ENCODE data around the gene CTNNA2. TPM values are rescaled to one million over a fixed set of nuclear protein-coding genes. Genes with fewer than 3 reads are reported as not detected.
A peak's percentile ranks its signal among the peaks of the same experiment; 100 is the strongest.

Gene CTNNA2
- total RNA-seq = not detected
- long read RNA-seq = 0 reads

DNA sequence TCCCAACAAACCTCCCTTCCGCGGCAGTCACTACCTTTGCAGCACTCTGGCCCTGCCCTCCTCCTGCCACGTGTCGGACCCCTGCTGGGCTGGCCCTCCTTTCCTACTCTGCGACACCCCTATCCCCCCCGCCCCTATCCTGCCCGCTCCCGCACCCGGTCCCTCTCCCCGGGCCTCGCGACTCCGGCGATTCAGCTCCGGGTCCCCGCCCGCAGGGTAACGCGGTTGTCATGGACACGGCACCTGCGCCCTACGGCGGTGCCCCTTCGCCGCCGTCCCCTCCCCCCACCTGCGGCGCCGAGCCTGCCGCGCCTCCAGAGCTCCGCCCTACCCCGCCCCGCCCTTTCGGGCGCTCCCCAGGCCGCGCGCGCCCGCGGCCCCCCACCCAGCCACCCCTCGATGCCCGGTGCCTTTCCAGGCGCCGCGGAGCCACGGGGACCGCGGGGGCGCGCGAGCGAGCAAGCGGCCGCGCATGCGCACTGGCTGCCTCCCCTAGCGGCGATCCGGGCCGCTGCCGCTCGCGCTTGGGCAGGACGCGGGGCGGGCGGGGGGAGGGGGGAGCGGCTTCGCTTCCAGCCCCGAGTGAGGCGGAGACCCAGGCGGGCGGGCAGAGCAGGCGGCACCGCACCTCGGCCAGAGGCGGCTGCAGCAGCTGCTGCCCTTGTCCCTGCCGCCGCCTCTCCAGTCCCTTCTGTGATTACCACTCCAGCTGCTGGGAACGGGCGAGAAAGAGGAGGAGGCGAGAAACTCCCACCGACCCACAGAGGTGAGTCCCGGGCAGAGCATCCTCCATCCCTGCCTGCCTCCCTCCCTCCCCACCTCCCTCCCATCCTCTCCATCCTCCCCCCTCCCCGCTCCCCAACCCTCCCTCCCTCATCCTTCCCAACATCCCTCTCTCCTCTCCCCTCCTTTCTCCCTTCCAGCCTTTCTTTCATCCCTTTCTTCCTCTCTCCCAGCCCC lies at the start of gene CTNNA2:
CTNNA2 (plus strand) TSS at position 610 of the 960 bp plus-strand sequence.
- ATAC-seq (peak; percentile 76 to 80), DNase-seq (peak; percentile 37)
- intact Hi-C loops (cut with DNase I) = no loop called here

DNA sequence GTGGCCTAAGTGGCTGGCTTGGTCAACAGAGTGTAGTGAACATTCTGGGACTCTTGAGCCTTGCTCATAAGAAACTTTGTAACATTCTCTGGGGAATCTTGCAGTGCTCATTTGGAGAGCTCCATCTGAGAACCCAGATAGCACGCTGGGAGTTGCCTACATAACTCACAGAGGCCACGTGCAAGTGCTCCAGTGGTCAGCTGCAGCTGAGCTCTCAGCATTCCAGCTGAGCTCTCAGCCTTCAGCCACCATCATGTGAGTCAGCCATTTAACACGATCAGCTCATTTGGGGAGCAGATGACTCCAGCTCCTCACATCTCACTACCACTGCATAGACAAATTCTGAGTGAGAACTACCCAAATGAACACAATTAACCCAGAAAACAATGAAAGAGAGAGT lies 25.5 kb upstream of the CTNNA2 start:
- ATAC-seq = no peak
- DNase-seq = no peak
- intact Hi-C loops (cut with DNase I) = no loop called here

DNA sequence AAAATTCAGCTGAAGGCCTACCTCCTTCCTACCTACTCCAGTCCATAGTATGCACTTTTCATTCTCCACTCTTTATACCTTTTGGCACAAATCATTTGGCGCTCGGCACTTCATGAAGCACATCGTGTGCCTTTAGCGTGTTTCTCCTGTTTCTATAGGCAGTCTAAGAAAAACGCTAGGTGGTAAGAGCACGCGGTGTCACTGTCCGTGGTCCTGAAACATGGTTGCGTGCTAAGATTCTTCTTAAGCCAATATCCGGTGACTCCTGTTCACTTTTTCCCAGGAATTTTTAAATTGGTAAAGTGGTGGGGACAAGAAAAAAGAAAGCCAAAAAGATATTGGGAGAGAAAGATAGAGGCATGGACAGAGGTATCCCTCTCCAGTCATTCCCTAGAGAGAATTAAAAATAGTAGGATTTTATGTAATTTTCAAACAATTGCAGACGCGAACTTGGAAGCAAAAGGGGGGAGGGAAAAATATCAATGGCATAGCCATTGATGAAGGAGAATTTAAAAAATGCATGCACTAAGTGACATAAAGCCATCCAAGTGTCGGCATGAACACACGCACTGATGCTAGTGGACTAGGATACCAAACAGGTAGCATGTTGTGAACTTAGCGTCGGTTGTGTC lies 1.4 kb upstream of the CTNNA2 start:
- intact Hi-C loops (cut with DNase I) = no loop called here
- ATAC-seq (peak in 1 of 2 donors; percentile 27), DNase-seq (no peak)

DNA sequence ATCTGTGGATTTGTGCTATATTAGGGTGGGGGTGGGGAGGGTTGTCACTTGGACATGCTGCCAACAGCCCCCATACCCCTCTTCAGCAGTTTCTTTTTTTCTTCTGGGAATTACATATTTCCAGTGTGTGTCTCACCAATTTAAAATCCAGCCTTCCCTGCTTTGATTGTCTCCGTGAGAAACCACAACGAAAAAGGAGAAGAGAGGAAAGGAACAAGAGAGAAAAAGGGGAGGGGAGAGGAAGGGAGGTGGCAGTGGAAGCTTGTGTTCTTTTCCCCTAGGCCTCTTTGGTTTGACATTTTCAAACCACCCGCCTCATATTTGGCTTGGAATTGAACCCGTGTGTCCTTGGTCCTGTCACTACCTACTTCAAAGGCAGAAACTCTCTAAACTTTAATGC lies 860 bp downstream of the CTNNA2 start:
- DNase-seq (no peak), ATAC-seq (no peak)
- intact Hi-C loops (cut with DNase I) = no loop called here

DNA sequence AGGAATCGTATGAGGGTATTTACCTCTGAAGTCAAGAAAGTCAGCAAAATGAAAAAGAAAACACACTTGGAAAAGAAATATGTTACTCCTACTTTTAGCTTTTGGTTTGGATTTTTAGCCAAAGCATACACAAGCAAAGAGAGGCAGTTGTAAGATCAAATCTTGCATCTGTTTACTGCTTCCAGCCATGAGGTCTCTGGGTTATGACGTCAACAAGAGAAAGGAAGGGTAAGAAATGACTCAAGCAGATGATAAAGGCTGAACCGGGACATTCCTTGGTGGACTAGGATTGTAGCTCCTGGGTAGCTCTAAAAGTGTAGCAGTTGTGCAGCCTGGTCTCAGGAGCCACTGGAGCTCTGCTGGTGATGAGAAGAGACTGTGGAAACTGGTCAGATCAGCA lies 16.8 kb downstream of the CTNNA2 start:
- ATAC-seq (no peak), DNase-seq (no peak)
- intact Hi-C loops (cut with DNase I) = no loop called here

DNA sequence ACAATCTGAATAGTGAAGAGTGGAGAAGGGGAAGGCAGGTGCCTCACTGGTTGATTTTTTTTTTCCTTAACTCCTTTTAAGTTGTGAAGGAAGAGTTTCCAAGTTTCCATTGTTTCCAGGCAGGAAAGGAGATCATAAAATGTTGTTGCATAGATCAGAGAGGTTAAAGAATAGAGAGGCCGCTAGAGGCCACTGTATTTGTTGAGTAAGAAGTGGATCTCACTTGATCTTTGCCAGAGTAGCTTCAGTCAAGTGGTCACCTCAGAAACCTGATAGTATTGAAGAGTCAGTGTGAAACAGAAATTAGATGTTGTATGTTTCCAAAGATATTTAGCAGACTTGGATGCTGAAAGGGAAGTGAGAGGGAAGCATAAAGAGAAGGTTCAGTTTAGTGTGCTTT lies 17.6 kb downstream of the CTNNA2 start:
- intact Hi-C loops (cut with DNase I) = no loop called here
- ATAC-seq (no peak), DNase-seq (no peak)

DNA sequence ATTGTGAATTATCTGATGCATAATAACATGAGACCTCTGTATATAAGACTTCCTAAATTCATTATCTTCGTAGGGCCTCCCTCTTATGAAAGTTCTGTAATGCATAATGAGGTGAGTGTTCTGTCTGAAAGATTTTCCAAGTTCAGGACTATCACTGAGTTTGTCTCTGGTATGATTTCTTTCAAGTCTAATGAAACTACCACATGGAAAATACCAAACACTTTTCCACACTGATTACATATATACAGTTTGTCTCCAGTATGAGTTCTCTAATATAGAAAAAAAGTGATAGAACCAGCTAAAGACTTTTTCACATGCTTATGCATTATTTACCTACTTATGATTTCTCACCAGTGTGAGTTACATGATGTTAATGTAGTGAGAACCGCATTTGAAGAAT lies 34.7 kb downstream of the CTNNA2 start:
- no peak for ATAC-seq
- intact Hi-C loops (cut with DNase I) = no loop called here
- DNase-seq = no peak

DNA sequence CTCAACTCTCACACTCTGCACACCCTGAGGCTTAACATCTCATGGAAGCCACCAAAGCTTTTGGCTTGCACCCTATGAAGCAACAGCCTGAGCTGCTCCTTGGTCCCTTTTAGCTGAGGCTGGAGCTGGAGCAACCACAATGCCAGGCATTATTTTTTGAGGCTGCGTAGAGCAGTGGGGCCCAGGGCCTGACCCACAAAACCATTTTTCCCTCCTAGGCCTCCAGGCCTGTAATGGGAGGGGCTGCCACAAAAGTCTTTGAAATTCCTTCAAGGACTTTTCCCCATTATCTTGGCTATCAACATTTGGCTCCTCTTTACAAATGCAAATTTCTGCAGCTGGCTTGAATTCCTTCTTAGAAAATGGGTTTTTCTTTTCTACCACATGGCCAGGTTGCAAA lies 39.8 kb downstream of the CTNNA2 start:
- intact Hi-C loops (cut with DNase I) = no loop called here
- DNase-seq (no peak), ATAC-seq (no peak)

DNA sequence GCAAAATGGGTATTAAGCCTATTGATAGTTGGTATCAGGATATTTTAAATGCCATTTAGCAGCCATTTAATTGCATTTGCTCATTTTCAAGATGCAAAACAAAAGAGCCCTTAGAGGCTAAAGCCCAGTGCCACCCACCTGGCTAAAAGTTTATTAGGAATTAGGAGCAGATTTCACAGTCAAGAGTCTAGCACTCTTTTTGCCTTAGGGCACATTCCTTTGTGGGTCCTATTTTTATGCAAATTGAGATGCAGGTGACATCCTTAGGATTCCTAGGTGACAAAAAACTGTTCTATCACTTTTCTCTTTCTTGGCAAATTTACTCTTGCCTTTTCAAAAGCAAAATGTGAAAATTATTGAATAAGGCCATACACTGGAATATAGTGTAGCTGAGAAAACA lies 42.0 kb downstream of the CTNNA2 start:
- ATAC-seq (no peak), DNase-seq (no peak)
- intact Hi-C loops (cut with DNase I) = no loop called here

DNA sequence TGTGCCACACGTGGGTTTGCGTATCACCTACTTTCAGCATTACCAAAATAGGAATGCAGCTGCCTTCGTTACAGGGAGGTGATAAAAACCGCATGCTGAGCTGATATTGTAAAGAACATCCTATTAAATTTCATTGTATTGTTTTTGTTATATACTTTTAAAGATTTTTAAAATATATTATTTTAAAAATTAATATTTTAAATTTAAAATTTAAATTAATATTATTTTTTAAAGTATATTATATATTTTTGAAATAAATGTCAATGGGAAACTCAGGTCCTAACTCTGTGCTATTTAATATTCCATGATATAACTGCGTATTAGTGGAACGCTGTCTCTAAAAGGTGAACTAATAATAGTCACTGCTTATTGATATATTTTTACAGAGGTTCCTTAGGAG lies 51.2 kb downstream of the CTNNA2 start:
- intact Hi-C loops (cut with DNase I) = no loop called here
- DNase-seq (no peak), ATAC-seq (no peak)

DNA sequence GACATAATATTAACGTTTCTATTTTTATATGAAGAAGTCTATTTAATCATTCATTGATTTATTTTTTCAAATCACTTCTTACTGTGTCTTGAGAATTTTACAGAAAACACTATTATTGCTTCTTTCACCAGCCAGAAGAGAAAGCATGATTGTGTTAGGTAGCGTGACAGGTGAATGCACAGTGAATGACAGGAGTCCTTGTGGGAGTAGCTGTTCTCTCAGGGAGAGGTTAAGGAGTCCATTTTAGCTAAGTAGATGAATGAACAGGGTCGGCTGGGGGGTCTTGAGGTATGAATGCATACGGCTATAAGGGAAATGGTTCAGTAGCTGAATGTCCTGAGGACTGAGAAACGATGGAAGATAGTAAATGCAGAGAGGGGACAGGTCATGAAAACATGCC lies 56.2 kb downstream of the CTNNA2 start:
- no peak for ATAC-seq
- intact Hi-C loops (cut with DNase I) = no loop called here

DNA sequence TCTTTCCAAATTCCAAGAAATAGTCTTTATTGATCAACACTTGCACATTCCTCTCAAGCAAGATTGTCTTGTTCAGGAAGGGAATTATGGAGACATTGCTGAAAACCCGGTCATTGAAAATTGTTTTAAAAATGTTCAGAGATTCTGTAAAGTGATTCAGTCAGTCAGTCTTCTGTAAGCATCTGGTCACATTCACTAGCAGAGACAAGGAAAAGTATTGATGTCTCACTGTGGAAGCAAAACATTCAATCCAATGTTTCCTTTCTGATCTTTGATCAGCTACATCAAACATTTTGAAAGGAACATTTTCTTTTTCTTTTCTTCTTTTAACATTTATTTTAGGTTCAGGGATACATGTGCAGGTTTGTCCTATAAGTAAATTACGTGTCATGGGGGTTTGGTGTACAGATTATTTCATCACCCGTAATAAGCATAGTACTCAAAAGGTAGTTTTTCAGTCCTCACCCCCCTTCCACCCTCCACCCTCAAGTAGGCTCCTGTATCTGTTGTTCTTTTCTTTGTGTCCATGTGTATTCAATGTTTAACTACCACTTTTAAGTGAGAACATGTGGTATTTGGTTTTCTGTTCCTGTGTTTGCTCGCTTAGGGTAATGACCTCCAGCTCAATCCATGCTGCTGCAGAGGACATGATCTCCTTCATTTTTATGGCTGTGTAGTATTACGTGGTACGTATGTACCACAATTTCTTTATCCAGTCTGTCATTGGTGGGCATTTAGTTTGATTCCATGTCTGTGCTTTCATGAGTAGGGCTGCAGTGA lies 61.2 kb downstream of the CTNNA2 start:
- intact Hi-C loops (cut with DNase I) = no loop called here
- no peak for ATAC-seq
- DNase-seq = no peak

More for the DNA sequence above, 56.2 kb downstream of the CTNNA2 start:
- DNase-seq = no peak

DNA sequence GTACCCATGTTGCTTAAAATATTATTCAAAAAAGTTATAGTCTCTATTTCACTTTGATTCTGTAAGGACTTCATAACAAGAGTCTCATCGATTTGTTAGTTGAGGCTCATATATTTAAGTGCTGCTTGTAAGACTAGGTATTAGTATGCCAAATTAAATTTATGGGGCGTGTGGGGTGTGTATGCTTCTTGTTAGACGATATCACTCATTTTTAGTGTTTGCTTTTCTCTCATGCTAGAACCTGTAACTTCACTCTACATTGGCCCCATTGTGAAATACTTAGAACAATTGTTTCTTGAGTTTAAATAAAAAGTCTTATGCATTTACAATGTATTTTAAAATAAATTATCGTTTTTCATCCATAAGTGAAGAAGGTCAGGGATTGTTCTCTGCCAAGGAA lies 63.6 kb downstream of the CTNNA2 start:
- ATAC-seq (no peak), DNase-seq (no peak)
- intact Hi-C loops (cut with DNase I) = no loop called here

DNA sequence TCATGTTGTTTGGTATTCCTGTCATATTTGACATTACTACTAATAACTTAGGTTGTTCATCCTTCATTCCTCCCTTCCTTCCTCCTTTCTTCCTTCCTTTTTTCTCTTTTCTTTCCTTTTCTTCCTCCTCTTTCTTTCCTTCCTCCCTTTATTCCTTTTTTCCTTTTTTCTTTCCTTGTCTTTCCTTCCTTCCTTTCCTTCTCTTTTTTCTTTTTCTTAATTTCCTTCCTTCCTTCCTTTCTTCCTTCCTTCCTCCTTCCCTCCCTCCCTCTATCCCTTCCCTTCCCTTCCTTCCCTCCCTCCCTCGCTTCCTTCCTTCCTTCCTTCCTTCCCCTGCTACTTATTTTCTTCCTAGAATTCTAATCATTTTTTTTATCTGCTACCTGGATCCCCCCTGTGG lies 66.1 kb downstream of the CTNNA2 start:
- ATAC-seq (no peak), DNase-seq (no peak)
- intact Hi-C loops (cut with DNase I) = no loop called here

DNA sequence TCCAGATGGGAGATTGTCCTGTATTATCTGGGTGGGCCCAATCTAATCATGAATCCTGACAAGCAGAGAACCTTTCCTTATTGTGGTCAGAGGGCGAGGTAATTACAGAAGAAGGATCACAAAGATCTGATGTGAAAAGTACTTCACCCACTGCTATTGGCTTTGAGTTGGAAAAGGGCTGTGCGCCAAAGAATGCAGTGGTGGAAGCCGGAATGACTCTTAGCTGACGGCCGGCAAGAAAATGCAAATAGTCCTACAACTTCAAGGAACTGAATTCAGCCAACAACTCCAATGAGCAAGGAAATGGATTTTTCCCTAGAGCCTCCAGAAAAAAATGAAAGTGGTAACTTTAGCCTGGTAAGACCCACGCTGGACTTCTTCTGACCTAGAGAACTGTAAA lies 67.3 kb downstream of the CTNNA2 start:
- DNase-seq (no peak), ATAC-seq (no peak)
- intact Hi-C loops (cut with DNase I) = no loop called here

DNA sequence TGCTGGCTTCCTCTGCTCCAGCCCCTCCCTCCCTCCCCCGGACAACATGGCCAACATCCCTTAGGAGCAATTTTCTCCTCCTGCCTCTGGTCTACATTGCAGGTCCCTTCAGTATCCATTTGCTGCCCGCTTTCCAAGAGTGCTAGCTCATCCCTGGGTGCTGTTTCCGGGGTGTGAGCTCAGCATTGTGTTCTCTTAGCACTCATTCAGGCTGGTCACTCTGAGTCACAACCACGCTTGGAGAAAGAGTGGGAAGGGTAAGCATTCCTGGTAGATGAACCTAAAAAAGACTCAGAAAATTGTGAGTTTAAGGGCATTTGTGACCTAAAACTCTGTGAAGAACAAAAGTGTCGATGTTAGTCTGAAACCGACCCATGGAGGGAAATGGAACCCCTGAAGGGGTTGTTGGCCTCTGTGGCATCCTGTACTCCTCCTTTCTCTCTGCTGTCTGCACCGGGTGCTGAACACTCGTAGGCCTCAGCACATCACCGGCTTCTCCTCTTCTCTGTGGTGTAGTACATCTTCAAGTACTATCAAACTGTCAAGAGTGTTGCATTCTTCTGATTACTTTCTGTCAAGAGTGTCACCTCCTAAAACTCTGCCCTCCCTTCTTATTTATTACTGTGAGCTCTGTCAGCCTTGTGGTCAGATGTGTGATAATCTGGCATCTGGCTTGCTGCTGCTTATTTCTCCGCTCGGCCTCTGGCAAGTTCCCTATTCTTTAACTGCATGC lies 73.0 kb downstream of the CTNNA2 start:
- DNase-seq (no peak), ATAC-seq (no peak)
- intact Hi-C loops (cut with DNase I) = no loop called here

DNA sequence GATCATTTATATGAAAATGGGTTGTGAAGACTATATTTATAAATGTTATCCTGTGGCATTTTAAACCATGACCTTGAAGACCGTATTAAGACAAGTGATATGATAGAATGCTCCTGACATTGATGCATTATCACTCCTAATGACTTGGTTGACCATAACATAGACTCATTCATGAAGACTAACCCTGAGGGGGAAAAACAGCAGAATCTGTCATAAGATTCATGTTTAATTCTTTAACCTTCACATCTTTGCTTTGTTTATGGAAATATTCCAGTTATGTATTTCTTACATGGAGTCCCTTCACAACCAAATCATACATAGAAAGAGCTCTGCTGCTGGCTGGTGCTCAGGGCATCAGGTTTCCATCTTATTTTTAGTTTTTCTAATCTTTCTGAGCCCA lies 78.4 kb downstream of the CTNNA2 start:
- intact Hi-C loops (cut with DNase I) = no loop called here
- no peak for DNase-seq
- ATAC-seq = no peak

DNA sequence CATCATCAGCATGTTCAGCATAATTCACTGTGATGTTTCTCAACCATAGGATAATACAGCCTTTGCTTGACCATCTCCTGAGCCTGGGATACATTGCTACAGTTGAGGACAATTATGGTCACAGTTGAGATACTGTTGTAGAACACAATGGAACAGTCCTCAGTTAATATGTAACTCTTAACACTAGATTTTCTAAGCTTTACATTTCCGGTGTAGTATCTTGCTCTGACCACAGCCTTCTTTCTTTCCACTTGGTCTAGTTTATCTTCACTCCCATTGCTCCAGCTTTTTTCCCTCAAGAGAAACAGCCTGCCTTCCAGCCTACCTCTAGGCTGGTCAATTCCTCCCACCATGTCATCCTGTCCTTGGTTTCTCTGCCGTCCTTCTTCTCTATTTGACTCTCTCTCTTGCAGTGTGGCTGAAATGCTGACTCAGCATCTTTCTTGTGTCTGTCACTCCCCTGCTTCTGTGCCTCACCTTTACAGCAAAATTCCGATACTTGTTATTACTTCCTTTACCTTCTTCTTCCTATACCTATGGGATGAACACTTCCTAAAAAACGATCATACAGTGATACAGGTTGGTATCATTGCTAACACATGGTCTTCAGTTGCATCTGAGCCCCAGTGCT lies 80.5 kb downstream of the CTNNA2 start:
- intact Hi-C loops (cut with DNase I) = no loop called here
- ATAC-seq (no peak), DNase-seq (no peak)

DNA sequence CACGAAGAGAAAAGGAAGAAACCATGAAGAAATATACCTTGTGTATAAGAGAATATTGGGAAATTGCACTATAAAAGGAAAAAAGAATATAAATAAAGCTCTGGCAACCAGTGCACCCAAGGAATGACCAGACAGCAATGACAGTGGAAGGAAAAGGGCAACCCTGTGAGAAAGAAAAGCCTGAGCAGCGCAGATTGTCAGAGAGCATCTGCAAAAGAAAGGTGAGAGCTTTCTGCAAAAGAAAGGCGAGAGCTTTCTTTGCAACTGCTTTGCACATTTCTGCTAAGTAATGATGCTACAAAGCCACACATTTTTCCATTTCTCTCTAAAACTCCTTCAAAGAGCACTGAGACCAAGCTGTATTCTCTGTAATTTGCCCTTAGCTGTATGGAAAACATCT lies 83.6 kb downstream of the CTNNA2 start:
- ATAC-seq (no peak), DNase-seq (no peak)
- intact Hi-C loops (cut with DNase I) = no loop called here

Data from left cardiac atrium (tissue), 4 donors.